Stimulated activated CD8-positive, alpha-beta memory T cell treated with anti-CD3 and anti-CD28 coated beads, Interleukin-15, amount 100 ng/mL, for 48 hours (primary cell): ENCODE measurements around the gene GULP1.

Experiments used
- DNase-seq, 2 donors: peaks; one replicate each; pipeline ENCODE4 v3.0.0-alpha.2; 2020; ENCODE audit warnings: low read depth in 2 of 2

The GULP1 gene

DNA sequence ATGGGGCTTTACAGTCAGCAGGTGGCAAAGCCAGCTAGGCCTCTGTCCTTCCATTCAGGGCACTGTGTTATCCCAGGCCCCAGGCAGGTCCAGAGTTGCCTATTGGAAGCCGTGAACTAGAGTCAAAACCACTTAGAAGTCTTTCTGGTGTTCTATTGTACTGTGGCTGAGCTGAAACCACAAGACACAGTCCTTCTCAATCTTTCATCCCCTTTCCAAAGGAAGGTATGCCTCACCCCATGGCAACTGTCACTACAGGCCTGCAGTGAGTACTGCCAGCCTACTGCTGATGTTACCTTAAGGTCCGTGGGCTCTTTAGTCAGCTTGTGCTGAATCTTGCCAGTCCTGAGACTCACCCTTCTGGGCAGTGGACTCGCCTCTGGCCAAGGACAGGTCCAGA is 181.6 kb downstream of the GULP1 start:
- DNase-seq, result no peak

DNA sequence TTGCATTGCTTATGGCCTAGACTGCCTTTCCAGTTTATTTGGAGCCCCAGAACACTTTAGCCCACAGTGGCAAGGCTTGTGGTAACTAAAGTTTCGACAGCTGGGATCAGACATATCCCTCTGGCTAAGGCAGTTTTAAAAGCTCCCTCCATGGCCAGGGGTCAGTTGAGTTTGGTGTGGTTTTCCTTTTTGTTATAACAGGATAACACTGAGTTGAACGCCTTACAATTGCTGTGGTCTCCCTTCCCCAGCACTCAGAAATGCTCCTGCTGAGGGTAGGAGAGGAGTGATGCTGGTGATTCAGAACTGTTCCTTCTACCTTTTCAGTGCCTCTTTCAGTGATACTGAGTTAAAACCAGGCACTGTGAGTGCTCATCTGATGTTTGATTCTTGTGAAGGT is 182.6 kb downstream of the GULP1 start:
- DNase-seq, result no peak

- DNase-seq, result no peak
These were observed 184.3 kb downstream of the GULP1 start for GRCh38 chr2:188475945-188476344.

- no peak for DNase-seq
These were observed 186.0 kb downstream of the GULP1 start for GRCh38 chr2:188477564-188478103.

GRCh38 chr2:188478724-188479123 is 187.1 kb downstream of the GULP1 start:
- DNase-seq, result no peak

- no peak for DNase-seq
These were observed 189.8 kb downstream of the GULP1 start for GRCh38 chr2:188481474-188481873.

- no peak for DNase-seq
These were observed 193.8 kb downstream of the GULP1 start for GRCh38 chr2:188485496-188485895.

DNA sequence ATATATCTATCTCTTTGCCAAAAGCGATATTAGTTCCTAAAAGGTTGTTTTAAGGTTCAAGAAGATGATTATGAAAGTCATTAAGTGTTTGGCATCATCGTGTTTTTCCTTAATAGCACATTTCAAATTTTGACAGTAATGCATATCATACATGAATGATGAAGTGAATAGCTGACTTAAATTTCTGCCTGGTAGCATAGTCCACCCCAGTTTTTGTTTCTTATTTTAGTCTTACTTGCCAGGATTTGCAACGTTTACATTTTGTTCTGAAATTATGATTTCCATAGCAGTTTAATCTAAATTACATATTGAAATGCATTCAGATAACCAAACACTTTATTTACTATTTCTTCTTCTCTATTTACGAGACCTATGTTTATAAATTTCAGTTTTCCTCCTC is 201.1 kb downstream of the GULP1 start:
- no peak for DNase-seq

DNA sequence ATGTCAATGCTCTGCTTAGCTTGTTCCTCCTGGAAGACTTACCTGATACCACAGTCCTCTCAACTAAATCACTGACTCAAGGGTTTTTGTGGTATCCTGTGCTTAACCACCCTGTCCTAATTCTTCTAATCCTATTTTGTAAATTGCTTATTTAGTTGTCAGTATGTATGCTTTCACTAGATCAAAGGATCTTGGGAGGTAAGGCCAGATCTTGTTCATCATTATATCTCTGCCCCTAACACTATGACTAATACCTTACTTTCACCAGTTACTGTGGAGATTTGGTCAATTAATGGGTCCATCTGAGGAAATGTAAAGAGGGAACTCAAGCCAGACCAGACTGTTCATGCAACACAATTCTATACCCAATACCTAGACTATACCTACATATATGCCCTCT is 203.2 kb downstream of the GULP1 start:
- no peak for DNase-seq

GRCh38 chr2:188495969-188496431 is 204.3 kb downstream of the GULP1 start:
- no peak for DNase-seq

- no peak for DNase-seq
These were observed 206.1 kb downstream of the GULP1 start for GRCh38 chr2:188497726-188498125.

DNA sequence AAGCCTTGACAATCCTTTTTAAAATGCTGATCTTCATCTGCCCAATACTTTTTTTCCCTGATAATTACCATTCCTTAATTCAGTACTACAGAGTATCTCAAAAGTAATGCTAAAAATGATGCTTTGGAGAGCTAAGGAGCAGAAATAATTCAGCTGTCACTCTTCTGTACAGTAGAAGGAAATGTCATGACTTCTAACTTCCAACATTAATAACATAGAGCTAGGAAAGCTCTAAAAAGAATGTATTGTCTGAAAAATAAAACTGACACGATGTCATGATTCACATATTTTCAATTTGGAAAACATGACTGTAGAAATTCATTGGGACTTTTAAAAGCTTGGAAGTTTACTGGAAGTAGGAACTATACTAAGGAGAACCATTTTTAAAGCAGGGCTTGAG is 212.3 kb downstream of the GULP1 start:
- DNase-seq, result no peak

DNA sequence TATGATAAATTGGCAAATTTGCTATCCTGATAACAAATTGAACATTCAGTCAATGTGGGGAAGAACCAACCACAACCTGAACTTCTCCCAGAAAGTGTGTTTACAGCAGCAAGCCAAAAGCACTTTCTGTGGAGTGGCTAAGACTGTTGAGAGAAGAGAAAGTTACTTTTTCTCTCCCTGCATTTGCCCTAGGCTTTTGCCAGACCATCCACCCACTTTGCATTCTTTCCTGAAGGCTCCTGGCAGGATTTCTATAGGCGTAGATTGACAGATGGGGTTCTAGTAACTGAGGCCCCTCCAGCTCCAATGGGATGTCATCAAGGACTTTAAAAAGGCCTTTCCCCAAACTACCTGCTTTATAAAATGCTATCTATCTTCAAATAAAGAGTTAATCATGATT is 215.2 kb downstream of the GULP1 start:
- DNase-seq, result no peak

DNA sequence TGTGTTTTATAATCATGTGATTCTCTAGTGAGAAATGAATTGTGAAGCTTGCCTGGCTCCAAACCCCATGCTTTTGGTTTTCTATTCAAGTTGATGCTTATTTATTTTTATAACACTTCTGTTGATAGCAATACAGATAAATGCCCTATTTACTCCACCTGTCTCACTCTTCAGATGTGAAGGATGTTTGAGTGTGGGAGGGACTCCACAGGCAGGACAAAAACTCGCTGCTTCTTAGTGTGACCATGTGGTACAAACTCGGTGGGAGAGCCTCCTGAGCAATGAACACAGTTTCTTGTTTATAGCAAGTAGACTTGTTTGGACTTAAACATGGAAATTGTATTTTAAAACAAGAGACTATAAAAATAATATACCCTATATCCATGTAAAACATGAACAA is 219.7 kb downstream of the GULP1 start:
- no peak for DNase-seq

GRCh38 chr2:188512456-188512855 is 220.8 kb downstream of the GULP1 start:
- no peak for DNase-seq

DNA sequence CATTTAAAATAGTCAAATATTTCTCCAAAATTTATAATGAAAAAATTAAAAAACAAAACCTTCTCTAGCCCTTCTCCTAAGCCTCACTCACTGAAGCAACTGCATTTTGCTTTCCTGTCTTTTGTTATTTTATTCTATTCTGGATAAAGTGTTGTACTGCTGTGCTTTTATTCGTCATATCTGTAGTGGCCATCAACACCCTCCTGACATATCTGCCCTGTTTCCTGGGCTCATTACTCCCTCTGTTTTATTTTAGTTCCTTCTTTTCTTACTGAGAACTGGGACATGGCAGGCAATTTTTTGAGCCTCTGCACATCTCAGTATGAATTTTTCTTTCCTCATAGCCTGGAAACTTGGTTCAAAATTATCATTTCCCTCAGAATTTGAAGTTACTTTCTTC is 224.2 kb downstream of the GULP1 start:
- DNase-seq, result no peak

DNA sequence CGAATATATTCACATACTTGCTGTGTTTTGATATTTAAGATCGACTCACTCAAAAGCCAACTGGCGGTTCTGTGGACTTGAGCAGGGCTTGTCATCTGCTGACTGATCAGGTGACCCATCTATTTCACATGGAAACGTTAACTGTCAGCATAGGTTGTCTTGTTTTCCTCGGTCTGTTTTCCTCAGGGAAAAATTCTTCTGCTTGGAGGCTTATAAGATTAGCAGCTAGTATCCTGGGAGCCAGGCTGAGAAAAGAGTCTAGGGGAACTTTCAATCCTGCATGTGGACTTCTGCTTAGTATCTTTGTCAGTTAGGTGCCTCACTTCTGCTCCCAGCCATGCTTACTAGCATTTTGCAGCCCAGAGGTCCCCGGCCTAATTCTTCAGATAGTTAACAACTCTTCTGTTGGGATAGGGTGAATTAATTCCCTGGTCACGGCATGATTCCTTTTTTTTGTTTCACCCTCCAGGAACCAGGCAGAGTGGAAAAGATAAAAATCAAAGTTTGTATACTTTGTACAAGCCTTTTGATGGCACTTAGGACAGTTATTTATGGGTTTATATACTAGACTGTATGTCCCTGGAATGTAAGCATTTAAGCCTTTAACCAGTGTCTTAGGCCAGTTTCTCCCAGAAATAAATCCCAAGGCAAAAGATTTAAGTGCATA is 226.0 kb downstream of the GULP1 start:
- no peak for DNase-seq

- DNase-seq, result no peak
These were observed 226.7 kb downstream of the GULP1 start for GRCh38 chr2:188518381-188518780.

- no peak for DNase-seq
These were observed 227.5 kb downstream of the GULP1 start for GRCh38 chr2:188519136-188519535.

GRCh38 chr2:188522517-188522916 is 230.8 kb downstream of the GULP1 start:
- DNase-seq, result no peak

DNA sequence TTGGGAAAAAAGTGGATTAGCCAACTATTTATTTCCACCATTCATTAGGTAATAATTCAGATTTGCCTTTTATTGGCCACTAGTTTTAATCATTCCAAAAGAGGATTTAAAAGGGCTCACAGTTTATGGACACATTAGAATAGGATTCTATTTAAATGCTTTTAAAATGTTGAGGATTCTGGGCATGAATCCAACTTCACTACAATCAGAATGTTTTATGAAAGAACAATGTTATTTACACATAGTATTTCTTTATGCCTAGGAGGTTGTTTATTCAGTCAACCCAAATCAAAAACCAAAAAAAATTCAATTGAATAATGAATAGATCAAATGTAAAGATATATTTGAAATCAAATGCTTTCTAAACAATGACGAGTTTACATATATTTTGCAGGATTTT is 232.2 kb downstream of the GULP1 start:
- DNase-seq, result no peak

DNA sequence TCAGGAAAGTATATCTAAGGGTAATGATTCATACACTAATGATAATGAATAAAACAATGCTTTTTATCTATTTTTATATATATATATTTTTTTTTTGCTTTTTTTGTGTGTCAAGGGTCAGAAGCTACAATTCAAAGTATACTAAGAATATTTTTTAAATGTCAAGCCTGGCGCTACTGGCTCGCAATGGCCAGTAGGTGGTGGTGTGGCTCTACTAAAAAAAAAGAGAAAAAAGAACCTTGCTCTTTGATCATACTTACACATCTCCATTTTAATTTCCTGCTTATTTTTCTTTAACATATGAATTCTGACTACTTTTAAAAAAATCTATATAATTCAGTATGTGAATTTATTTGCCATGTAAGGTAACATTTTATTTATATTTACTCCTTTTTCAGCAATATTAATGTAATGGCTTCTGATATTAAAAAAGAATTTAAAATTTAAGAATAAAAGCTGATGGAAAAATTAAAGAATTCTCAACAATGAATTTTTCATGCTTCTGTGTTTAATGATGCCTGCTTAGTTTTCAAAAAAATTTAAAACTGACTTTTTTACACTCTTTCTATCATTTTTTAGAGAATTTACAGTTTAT is 232.9 kb downstream of the GULP1 start:
- no peak for DNase-seq

DNA sequence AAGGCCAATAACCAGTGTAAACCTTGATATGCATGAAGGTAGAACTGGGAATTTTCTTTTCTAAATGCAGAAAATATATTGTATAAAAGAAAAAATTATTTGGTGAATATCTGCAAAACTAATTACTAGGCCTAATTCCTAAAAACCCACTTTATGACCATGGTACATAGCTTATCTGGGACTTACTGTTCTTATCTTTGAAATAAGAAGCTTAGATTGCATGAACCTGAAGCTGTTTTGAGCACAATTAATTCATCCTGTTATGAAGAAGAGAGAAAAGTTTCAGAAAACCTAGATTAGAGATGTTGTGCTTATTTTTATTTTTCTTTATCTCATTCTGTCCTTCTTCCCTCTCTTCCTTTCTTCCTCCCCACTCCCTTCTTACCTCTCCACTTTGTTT is 235.0 kb downstream of the GULP1 start:
- no peak for DNase-seq

DNA sequence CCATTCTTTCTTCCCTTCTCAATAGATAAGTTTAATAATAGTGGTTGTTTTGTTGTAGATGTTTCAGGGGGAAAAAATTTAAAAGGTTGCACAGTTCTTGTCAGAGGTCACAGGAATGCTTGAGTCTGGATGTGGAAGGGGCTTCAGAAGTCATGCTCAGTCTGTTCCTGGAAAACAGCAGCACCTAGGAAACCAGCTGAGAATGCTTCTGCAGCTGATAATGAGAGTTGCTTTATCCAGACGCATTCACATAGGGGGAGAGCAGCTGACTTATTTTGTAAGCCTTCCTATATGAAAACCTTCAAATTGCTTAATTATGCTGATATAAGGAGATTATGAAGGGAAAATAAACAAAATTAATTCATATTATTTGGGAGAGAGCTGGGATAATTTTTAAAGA is 235.5 kb downstream of the GULP1 start:
- DNase-seq, result no peak
